AG08396 (cell line): ENCODE results near the gene INPP5J.
"Not testable (repeated sequence)": the region's sequence is repeated elsewhere in the genome, so short reads cannot be mapped to it uniquely, and the experiment has no call there.

Experiments
- DNase-seq: peaks from one replicate; pipeline ENCODE4 v3.0.0; 2012; ENCODE audit warnings: low spot score, mixed read lengths

INPP5J gene

DNA sequence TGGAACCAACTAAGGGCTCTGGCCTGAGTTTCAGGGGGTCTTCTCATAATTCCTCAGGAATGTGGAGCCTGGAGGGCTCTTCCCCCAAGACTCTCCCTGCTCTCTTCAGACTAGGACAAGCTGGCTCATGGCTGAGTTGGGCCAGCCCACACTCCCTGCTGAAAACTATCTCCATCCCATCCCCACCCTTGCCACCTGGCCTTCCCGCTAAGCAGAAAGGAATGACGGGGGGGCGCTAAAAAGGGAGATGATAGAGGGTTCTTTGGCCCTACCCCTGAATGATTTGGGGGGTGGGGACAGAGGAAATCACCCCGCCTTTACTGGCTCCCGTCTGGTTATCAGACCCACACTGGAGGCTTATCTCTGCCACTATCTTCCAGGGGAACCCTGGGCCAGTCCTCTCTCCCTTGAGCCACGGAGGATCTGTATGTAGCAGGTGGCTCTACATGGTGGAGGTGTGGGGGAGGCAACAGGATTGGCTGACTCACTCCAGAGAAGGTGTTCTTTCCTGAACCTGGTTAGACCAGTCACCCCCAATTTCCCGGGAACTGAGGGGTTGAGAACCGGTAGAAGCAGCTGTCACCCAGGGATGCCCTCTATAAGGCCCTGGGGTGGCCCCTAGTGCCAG is 35.9 kb upstream of the INPP5J start:
- DNase-seq: peak; percentile 2

DNA sequence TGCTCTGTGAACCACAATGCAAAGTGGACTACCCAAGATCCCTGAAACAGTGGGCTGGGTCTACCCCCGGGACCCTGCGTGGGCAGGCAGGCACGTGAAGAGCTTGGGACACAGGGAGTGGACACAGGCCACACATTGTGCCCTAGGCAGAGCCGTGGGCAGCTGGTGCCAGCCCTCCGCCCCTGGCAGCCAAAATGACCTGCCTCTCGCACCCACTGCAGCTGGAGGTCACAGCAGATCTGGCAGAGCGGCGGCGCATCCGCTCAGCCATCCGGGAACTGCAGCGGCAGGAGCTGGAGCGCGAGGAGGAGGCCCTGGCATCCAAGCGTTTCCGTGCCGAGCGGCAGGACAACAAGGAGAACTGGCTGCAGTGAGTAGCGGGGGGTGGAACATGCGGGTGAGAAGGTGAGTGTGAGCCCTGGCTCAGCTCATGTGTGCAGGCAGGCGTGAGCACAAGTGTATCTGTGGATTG is 35.0 kb upstream of the INPP5J start:
- DNase-seq: peak; percentile 2

GRCh38 chr22:31088233-31088986 is 34.4 kb upstream of the INPP5J start:
- no peak for DNase-seq

DNA sequence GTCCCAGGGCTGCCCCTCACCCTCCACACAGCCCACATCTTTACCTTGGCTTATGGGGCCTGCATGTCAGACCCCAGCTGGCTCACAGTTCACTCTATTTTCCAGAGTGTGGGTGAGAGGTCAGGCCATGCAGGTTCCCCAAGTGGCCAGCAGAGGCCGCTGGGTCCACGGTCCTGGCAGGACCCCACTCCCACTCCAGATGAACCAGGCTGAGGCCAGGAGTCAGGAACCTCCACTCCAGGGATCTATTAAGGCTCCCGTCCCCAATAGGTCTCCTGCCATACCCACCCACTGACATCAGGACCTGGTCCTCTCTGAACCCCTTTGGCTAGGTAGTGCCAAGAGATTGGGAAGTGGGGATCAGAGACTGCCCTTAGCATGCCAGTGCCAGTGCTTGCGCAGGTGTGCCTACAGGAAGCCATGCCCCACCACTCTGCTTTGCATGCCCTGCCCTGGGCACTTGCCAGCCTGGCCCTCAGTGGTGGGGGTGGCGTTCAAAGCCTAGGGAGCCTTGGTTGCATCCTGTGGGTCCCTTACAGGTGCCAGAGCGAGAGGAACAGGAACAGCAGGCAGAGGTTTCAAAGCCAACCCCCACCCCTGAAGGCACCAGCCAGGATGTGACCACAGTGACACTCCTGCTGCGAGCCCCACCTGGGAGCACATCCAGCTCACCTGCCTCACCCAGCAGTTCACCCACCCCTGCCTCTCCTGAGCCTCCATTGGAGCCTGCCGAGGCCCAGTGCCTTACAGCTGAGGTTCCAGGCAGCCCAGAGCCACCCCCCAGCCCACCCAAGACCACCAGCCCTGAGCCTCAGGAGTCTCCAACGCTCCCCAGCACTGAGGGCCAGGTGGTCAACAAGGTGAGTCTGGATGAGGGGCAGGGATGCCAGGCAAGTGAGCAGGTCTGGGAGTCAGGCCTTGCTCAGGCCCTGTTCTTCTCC is 33.3 kb upstream of the INPP5J start:
- DNase-seq: peak; percentile 76

GRCh38 chr22:31090217-31091085 is 32.3 kb upstream of the INPP5J start:
- DNase-seq: peak; percentile 11

DNA sequence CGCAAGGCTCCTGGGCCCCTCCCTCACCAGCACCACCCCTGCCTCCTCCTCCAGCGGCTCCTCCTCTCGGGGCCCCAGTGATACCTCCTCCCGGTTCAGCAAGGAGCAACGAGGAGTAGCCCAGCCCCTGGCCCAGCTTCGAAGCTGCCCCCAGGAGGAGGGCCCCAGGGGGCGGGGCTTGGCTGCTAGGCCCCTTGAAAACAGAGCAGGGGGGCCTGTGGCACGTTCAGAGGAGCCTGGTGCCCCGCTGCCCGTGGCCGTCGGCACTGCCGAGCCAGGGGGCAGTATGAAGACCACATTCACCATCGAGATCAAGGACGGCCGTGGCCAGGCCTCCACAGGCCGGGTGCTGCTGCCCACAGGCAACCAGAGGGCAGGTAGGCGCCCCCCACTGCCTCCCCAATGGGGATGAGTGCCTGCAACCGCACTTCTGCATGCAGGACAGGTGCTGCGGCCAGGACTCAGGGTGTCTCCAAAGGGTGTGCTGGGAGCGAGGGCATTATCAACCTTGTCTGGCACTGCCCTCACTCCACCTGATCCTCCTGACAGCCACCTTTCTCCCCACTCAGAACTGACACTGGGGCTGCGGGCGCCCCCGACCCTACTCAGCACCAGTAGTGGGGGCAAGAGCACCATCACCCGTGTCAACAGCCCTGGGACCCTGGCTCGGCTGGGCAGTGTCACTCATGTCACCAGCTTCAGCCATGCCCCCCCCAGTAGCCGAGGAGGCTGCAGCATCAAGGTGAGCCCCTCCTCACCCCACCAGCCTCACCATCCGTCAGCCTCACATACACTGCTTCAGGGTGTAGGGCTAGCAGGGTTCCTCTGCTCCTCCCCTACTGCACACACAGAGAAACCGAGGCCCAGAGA is 31.4 kb upstream of the INPP5J start:
- peak; percentile 2 for DNase-seq

DNA sequence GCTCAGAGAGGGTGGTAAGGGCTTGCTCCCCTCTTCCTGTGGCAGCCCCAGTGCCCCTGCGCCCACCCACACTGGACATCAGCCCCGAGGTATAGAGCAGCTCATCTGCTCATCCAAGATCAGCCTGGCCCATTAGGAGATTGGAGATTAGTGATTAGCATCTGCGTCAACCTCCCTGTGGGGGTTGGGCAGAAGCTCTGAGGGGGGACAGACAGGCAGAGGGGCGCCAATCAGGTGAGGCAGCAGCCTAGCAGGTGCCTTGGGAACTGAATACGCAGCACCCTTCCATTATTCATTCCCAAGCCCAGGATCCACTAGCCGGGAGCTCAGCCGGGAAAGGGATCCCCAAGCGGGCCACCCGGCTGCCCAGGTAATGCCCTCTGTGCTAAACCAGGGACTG is 30.6 kb upstream of the INPP5J start:
- DNase-seq: peak; percentile 5

- DNase-seq: peak; percentile 14
Measured at GRCh38 chr22:31093086-31093850, 29.5 kb upstream of the INPP5J start.

GRCh38 chr22:31094021-31094551 is 28.7 kb upstream of the INPP5J start:
- peak; percentile 10 for DNase-seq

- no peak for DNase-seq
Measured at GRCh38 chr22:31094741-31095140, 28.0 kb upstream of the INPP5J start.

DNA sequence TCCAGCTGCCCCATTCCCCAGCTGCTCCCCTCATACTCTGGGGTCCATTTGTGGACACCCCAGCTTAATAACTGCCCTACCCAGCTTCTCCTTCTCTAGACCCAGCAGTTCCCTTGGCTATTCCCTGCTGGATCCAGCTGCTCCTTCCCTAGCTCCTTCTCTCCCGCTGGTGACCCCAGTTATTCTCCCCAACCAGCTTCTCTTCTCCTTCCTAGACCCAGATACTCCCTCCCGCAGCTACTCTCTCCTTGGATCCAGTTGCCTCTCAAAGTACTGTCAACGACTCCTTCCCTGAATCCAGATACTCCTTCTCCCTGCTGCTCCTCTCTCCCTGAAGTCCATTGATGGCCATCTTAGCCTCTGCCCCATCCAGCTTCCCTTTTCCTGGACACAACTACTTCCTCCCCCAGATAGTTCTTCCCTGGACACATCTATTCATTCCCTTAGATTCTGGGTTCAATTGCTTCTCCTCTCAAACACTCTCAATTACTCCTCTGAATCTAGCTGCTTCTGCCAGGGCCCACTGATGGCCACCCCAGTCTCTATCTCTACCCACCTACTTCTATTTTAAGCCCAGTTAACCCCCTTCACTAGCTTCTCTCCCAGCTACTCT is 27.0 kb upstream of the INPP5J start:
- no peak for DNase-seq

DNA sequence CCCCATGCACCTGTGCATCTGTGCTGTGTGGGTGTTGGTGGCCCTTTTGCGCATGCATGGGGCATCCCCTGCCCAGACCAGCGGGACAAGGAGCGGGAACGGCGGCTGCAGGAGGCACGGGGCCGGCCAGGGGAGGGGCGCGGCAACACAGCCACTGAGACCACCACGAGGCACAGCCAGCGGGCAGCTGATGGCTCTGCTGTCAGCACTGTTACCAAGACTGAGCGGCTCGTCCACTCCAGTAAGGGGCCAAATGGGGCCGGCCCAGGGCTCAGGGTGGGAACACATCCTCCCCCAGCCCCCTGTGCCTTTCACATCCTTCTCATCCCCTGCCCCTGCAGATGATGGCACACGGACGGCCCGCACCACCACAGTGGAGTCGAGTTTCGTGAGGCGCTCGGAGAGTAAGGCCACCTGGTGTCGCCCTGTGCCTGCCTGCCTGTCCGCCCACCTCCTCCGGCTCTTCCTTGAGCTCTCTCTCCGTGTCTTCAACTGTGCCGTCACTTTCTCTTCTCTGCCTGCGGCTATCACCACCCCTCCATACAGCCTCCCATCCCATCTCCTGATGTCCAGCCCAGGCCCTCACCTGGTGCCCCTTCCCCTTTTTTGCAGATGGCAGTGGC is 26.0 kb upstream of the INPP5J start:
- no peak for DNase-seq

DNA sequence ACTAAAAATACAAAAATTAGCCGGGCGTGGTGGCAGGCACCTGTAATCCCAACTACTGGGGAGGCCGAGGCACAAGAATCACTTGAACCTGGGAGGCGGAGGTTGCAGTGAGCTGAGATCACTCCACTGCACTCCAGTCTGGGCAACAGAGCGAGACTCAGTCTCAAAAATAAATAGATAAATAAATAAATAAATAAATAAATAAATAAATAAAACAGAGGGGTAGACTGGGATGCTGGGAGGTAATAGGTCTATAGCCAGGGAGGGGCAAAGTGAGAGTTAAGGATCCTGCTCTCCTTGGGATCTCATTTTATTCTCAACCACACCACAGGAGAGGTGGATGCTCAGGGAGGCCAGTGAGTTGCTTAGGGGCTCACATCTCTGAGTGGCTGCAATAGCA is 25.2 kb upstream of the INPP5J start:
- not testable (repeated sequence) for DNase-seq

GRCh38 chr22:31097941-31098631 is 24.7 kb upstream of the INPP5J start:
- no peak for DNase-seq

GRCh38 chr22:31098632-31099110 is 24.1 kb upstream of the INPP5J start:
- DNase-seq: peak; percentile 60

DNA sequence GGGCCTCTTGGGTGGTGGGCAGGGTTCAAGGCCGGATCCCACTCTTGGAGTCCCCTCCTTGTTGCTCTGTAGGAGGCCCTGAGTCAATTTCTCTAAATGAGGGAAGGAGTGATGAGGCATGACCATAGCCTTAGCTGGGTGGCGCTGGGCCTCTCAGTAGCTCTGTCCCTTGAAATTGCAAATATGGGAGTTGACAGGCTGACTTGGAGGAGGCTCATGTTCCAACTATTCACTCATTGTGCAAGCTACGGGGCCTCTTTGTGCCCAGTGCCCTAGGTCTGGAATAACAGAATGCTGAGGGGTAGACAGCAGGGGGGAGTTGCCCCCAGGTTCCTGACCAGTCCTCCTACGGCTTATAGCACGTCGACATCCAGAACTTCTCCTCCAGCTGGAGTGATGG is 23.4 kb upstream of the INPP5J start:
- peak; percentile 62 for DNase-seq

DNA sequence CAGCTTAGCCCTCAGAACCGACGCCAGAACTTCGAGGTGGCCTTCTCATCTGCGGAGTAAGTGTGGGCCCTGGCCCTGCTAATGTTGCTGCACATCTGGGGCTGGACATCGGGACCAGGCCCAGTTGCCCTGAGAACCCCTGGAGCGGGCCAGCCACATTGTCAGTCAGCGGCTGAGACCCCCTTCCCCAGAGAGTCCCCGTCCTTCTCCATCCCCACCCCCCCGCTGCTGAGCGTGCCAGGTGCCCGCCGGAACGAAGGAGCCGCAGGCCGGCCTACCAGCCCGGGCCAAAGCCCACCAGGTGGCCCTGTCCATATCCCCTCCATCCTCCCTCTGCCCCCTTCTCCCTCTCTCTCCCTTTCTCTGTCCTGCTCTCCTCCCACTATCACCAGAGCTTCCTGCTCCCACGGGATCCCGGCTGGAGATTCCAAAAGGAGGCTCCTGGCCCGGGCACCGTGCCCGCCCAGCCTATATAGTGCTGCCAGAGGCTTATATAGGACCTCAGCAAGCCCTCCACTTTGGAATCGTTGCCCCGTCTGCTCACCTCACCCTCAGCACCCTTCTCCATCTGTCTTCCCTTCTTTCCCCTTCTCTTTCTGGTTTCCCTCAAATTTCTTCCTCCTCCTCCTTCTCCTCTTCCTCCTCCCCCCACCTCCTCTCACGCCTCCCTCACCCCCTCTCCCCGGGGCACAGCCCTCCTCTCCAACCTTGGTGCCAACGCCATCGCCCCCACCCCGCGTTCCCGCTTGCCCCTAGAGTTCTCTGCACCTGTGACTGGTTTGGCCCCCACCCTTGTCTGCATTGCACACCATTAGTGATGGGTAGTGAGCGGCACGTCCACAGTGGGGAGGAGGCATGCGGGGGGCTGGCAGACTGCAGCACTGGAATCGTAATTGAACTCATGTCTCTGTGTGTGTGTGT is 22.7 kb upstream of the INPP5J start:
- DNase-seq: no peak
